Gastrocnemius medialis (tissue), 4 donors: ENCODE results near the gene MBIP.

Experiments used
- CTCF ChIP-seq, 5 experiments: fragments of 450-650 bp in 3 of 5; fragments of 200-600 bp in 2 of 5; sonication (generic) in 2 of 5; IDR thresholded peaks in 4 of 5; conservative IDR thresholded peaks in 1 of 5; 1 replicate in 4 of 5; 2 replicates in 1 of 5; pipeline ENCODE4 v1.5.1; 2016 to 2019; ENCODE audit warnings: antibody characterized with exemption in 5 of 5, mild to moderate bottlenecking in 3 of 5, moderate library complexity in 3 of 5
- POLR2A ChIP-seq, 2 donors: fragments of 450-650 bp; IDR thresholded peaks; one replicate each; pipeline ENCODE4 v1.6.1; 2017; ENCODE audit warnings: antibody characterized with exemption in 2 of 2, mild to moderate bottlenecking in 2 of 2, moderate library complexity in 2 of 2

GRCh38 chr14:36316131-36316530 lies 4.3 kb downstream of the MBIP start:
- TF ChIP-seq CTCF (IDR thresholded peaks at IDR 0.05 in 4 of 5, conservative IDR thresholded peaks at IDR 0.05 in 1 of 5) (no peak), POLR2A (IDR thresholded peaks at IDR 0.05) (no peak)
